ES-I3 (cell line): ENCODE results near the gene EXTL2.
"Not testable (repeated sequence)": the region's sequence is repeated elsewhere in the genome, so short reads cannot be mapped to it uniquely, and the experiment has no call there.

Experiments
- H3K36me3 ChIP-seq: 2 replicates; pipeline ENCODE4 v1.6.1; 2013; ENCODE audit warnings: mild to moderate bottlenecking, low read length, control low read depth, moderate library complexity; ENCODE audit not compliant: insufficient read depth
- H3K4me1 ChIP-seq: 2 replicates; pipeline ENCODE4 v1.6.1; 2013; ENCODE audit warnings: mild to moderate bottlenecking, control low read depth, low read length; ENCODE audit not compliant: insufficient read depth
- H3K9ac ChIP-seq: 2 replicates; pipeline ENCODE4 v1.6.1; 2013; ENCODE audit warnings: low read depth, mild to moderate bottlenecking, low read length, moderate library complexity
- H3K9me3 ChIP-seq: 2 replicates; pipeline ENCODE4 v1.6.1; 2013; ENCODE audit warnings: mild to moderate bottlenecking, low read length, moderate library complexity; ENCODE audit not compliant: control insufficient read depth, insufficient read depth

The EXTL2 gene

DNA sequence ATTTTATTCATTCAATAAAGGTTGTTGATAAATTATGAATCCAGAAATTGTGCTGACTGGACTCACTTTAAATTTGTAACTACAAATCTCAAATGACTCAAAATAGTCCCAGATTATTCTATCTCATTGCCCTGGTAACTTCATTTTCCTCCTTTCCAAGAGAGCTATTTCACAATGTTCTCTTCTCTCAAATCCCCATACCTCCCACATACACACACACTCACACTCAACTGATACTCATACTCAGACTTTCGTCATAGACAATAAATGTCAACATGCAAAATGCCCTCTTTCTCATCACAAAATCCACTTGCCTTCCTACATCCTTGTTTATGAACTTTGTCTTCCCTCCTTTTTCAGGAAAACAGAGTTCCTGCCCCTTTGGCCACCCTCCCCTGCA, 33.3 kb downstream of the EXTL2 start:
- no peaks in the 10 kb centered on the region for H3K4me1 ChIP-seq
- no peaks in the 10 kb centered on the region for H3K9me3 ChIP-seq
- H3K9ac ChIP-seq: no peak overlapping the region
- H3K36me3 ChIP-seq: no peaks in the 10 kb centered on the region

GRCh38 chr1:100860397-100860991, 34.1 kb downstream of the EXTL2 start:
- H3K36me3 ChIP-seq: no peaks in the 10 kb centered on the region
- no peaks in the 10 kb centered on the region for H3K4me1 ChIP-seq
- H3K9ac ChIP-seq: no peak overlapping the region
- H3K9me3 ChIP-seq: no peaks in the 10 kb centered on the region

DNA sequence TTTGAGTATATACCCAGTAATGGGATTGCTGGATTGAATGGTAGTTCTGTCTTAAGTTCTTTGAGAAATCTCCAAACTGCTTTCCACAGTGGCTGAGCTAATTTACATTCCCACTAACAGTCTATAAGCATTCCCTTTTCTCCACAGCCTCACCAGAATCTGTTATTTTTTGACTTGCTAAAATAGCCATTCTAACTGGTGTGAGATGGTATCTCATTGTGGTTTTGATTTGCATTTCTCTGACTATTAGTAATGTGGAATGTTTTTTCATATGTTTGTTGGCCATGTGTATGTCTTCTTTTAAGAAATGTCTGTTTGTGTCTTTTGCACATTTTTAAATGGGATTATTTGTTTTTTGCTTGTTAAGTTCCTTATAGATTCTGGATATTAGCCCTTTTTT, 39.5 kb downstream of the EXTL2 start:
- not testable (repeated sequence) for H3K36me3 ChIP-seq

DNA sequence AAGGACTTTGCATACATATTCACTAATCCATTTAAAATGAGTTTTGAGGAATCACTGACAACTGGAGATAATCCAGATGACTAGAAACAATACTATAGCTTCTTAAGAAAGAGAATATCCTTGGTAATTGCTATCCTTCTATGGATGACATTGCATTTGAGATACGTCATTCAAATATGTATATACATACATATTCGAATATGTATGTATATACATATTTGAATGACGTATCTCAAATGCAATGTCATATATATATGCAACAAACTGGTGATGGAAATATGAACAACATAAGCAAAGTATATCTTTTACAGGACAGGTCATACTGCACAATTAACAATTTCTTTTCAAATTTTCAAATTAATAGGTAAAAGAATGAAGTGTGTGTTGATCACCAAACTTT, 41.7 kb downstream of the EXTL2 start:
- no peaks in the 10 kb centered on the region for H3K9me3 ChIP-seq
- H3K4me1 ChIP-seq: no peaks in the 10 kb centered on the region
- H3K36me3 ChIP-seq: no peaks in the 10 kb centered on the region
- H3K9ac ChIP-seq: no peak overlapping the region

More for the DNA sequence above, 39.5 kb downstream of the EXTL2 start:
- not testable (repeated sequence) for H3K9me3 ChIP-seq, H3K9ac ChIP-seq, H3K4me1 ChIP-seq

- no peaks in the 10 kb centered on the region for H3K4me1 ChIP-seq
- H3K9me3 ChIP-seq: no peaks in the 10 kb centered on the region
- no peak overlapping the region for H3K9ac ChIP-seq
- no peaks in the 10 kb centered on the region for H3K36me3 ChIP-seq
Measured at GRCh38 chr1:100851726-100852125, 42.9 kb downstream of the EXTL2 start.

DNA sequence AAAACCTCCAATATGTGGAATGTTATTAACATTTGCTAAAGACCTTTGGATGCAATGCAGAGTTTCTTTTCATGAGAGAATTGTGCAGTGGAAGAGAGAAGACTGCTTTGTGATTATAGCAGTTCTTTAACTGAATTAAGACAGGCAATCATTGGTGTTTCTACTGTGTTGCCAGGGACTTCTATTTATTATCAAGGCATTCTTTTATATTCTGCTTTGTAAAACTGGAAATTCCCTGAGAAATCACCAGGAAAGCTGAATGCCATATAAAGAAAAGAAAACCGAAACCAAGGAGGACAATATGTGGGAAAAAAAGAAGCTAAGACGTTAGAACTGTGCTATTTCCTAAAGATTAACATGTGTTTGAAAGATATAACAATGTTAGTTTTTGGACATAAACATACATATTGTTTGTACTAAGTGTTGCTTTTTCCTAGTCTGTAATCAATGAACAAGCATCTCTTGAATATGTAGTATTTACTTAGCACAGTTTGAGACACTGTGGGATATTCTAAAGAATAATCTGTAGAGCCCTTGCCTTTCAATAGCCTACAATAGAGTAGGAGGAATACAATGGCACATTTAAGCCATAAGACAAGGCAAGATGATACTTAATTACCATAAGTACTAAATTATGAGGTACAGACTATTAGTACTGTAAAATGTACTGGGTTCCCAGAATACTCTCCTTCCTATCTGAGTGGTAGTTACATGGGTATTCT, 47.1 kb downstream of the EXTL2 start:
- no peaks in the 10 kb centered on the region for H3K4me1 ChIP-seq
- no peaks in the 10 kb centered on the region for H3K9me3 ChIP-seq
- no peak overlapping the region for H3K9ac ChIP-seq
- no peaks in the 10 kb centered on the region for H3K36me3 ChIP-seq

GRCh38 chr1:100843160-100843559, 51.5 kb downstream of the EXTL2 start:
- H3K36me3 ChIP-seq, H3K9me3 ChIP-seq, H3K9ac ChIP-seq, H3K4me1 ChIP-seq: not testable (repeated sequence)

DNA sequence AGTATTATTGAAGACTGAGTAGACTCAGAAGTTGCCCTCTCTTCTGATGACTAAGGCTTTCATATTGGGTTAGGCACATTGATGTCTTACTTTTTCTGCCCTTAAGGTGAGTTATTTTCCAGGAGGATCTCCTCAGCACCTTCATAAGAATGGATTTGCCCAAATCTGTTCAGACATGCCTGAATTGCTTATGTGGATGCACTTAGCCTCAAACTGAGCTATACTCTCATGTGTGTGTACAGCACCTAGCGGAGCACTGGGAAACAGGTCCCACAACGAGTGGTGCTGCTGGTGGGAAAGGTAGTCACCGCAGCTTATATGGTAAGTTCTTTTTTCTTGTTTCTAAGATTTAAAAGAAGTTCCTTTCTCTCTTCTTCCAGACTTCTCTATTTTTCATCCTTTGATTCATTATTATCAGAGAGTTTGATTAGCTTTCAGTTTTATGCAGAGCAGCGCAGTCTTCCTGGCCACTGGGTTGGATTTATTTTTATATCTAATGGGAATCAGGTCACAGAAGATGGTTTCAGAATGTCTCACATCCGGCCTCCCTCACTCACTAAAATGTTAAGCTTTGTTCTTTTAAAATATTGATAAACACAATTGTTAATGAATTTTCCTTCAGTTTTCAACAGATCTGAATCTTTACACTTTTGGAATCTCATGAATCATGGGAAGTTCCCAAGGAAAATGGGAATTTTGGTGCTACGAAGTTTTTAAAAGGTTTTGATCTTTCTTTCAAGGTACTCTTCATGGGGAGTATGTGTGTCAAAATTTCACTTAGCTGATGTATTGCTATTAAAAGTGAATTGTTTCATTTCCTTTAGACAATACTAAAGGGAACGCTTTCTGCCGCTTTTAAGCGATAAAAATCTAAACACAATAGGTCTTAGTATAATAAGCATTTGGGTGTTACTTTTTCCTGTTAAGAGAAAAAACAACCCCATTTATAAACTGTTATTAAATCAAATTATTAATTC, 58.5 kb downstream of the EXTL2 start:
- H3K4me1 ChIP-seq: no peaks in the 10 kb centered on the region
- H3K9ac ChIP-seq: no peak overlapping the region
- no peaks in the 10 kb centered on the region for H3K9me3 ChIP-seq
- no peaks in the 10 kb centered on the region for H3K36me3 ChIP-seq

DNA sequence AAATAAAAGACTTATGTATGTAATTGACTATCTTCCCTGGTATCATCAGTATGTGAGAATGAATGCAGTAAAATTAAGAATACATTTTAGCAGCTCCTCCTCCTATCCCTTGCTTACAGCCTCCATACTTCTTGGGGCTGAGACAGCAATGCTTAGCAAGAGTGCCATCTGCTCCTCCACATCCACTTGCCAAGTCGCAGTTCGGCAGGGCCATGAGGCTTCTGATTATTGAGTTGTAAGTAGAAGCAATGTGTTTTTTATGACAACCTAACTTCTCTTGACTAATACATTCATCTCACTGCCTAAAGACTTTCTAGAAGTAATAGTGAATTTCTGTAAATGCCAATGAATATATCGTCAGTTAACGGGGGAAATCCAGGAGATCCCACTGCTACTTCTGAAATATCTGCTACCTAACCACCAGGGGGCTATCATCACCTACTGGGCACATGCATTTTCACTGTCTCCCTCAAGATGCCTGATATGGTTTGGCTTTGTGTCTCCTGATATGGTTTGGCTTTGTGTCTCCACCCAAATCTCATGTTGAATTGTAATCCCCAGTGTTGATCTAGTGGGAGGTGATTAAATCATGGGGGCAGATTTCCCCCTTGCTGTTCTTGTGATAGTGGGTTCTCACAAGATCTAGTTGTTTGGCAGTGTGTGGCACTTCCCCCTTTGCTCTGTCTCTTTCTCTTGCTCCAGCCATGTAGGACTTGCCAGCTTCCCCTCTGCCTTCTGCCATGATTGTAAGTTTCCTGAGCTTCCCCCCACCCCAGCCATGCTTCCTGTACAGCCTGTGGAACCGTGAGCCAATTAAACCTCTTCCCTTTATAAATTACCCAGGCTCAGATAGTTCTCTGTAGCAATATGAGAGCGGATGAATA, 59.6 kb downstream of the EXTL2 start:
- H3K4me1 ChIP-seq: no peaks in the 10 kb centered on the region
- H3K9me3 ChIP-seq: no peaks in the 10 kb centered on the region
- no peak overlapping the region for H3K9ac ChIP-seq
- H3K36me3 ChIP-seq: no peaks in the 10 kb centered on the region

DNA sequence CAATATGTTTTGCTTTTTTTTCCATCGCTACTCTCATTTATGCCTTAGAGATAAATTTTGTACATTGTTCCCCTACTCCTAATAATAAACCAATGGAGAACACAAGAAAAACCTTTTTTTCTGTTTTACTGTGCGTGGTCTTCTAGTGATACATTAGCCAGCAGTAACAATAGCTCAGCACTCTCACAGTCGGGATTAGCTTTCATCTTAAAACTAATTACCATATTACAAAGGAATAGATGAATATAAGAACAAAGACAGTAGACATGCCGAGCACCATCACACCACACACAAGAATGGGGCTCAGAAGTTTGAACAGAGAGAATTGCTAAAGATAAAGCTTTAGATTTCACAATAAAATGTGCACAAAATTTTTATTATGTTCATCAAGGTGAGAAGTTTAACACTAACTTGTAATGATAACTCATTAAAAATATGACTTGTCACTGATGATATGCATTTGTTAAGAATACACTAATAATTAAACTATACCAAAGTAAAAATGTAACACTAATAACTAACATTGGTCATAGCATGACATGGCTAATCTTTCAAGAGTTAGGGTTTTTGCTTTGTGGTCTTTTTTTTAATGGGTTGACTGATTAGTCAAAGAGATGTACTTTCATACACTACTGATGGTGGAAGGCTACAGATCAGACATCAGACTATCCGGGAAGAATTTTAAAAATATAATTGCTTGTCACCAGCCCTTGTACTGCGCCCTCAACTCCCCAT, 61.8 kb downstream of the EXTL2 start:
- Histone ChIP-seq H3K9ac (no peak overlapping the region), H3K36me3 (no peaks in the 10 kb centered on the region), H3K9me3 (no peaks in the 10 kb centered on the region), H3K4me1 (no peaks in the 10 kb centered on the region)

- not testable (repeated sequence) for H3K4me1 ChIP-seq, H3K9ac ChIP-seq, H3K9me3 ChIP-seq, H3K36me3 ChIP-seq
Measured at GRCh38 chr1:100825666-100826065, 69.0 kb downstream of the EXTL2 start.
